HG02571 (cell line): ENCODE results near the gene RPLP2.
A peak's percentile ranks its signal among the peaks of the same experiment; 100 is the strongest.

ENCODE experiments used
- ATAC-seq: cut with Tn5 transposase; IDR thresholded peaks from one replicate; pipeline ENCODE4 v1.9.1; 2021; ENCODE audit warnings: mild to moderate bottlenecking, moderate library complexity; ENCODE audit not compliant: unreplicated experiment

The RPLP2 gene

DNA sequence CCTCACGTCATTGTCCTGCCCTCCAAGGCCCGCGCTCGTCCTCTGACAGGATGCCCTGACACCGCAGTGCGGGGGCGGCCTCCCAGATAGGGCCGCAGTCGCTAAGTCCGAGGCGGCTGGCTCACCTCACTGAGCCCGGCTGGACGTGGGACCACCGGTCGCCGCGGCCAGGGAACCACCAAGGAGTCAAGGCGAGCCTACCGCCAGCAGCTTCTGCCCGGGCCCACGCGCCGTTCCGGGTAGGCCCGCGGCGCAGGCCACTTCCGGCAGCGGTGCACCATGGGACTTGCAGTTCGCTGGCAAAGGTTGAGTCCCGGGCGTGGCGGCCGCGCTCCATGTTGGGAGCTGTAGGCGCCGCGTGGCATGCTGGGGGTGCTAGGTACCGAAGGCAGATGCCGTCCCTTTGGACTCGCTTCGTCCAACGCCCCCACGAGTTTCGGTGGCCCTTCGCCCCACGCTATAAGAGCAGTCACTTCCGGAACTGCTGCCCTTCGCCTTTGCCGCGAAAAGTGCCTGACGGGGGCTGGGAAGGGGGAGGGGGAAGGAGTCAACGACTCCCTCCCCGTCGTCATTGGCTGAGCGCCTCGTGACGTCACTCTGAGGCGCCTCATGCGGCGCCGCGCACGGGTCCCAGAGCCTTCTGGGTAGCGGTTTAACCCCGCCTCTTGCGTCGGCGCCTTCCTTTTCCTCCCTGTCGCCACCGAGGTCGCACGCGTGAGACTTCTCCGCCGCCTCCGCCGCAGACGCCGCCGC, at the start of gene RPLP2:
TSS of gene RPLP2 (plus strand) at position 681 of the 753 bp plus-strand sequence. CDS start 268 bp downstream, outside the sequence.
- peak; percentile 69 for ATAC-seq

DNA sequence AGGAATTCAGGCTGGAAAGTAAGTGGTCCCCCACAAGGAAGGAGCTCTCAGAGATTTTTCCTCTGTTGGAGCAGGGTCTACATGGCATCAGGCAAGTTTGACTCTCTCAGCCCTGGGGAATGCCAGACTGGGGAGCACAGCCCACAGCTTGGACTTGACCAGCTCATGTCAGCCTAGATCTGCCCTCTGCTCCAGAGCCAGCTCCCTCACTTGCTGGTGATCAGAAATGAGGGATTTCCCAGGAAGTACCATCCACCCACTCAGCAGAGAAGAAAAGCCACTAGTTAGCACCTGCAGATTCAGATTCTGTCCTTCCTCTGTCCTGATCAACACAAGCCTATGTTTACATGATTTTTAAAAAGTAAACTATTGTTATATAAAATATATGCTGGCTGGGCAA, 49.5 kb upstream of the RPLP2 start:
- ATAC-seq, result no peak

DNA sequence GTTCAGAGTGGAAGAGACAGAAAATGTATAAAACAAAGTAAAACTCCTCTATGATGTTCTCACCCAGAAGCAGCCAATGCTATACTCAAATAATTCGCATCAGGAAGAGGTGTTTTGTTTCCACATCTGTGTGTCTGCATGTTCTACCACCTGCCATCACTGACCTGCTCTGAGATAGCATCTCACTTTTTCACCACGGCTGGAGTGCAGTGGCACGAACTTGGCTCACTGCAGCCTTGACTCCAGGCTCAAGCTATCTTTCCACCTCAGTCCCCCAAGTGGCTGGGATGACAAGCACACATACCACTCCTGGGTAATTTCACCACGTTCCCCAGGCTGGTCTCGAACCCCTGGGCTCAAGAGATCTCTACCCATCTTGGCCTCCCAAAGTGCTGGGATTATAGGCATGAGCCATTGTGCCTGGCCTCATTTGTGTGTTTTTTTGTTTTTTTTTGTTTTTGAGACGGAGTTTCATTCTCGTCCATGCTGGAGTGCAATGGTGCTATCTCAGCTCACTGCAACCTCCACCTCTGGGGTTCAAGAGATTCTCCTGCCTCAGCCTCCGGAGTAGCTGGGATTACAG, 48.1 kb upstream of the RPLP2 start:
- ATAC-seq, result no peak

DNA sequence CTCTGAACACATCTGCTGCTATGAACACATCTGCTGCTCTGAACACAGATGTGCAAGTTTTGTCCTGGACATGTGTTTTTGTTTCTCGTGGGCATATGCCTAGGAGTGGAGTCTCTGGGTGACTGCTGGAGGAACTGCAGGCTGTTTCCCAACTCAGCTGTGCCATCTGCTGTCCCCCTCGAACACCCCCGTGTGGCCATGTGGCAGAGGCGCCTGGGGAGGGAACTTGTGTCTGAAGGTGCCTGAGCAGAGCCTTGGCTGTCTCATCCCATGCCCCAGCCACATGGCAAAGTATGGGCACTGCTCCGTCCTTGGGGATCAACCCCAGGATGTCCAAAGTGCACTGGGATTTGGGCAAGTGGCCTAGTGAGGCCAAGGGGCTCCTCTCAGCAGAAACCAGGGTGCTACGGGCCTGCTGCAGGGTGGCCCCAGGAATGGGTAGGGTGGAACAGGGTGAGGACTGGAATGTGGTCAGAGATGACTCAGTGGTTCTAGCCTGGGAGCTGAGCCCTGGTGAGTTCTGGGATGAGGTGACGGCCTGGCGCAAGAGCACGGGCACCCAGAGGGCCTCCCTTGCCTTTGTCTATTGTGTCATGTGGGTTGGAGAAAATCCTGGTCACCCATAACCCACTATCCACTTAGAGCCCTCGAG, 47.2 kb upstream of the RPLP2 start:
- ATAC-seq, result no peak

DNA sequence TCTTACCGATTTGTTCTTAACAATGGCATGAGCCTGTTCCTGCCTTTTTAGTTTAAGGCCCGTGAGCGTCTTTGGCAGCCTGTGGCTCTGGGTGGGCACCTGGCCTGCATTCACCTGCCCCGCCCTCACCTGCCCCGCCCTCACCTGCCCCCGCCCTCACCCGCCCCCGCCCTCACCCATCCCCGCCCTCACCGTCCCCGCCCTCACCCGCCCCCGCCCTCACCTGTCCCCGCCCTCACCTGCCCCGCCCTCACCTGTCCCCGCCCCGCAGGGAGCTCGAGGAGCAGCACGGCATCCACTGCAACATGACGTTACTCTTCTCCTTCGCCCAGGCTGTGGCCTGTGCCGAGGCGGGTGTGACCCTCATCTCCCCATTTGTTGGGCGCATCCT, 46.7 kb upstream of the RPLP2 start:
- no peak for ATAC-seq

DNA sequence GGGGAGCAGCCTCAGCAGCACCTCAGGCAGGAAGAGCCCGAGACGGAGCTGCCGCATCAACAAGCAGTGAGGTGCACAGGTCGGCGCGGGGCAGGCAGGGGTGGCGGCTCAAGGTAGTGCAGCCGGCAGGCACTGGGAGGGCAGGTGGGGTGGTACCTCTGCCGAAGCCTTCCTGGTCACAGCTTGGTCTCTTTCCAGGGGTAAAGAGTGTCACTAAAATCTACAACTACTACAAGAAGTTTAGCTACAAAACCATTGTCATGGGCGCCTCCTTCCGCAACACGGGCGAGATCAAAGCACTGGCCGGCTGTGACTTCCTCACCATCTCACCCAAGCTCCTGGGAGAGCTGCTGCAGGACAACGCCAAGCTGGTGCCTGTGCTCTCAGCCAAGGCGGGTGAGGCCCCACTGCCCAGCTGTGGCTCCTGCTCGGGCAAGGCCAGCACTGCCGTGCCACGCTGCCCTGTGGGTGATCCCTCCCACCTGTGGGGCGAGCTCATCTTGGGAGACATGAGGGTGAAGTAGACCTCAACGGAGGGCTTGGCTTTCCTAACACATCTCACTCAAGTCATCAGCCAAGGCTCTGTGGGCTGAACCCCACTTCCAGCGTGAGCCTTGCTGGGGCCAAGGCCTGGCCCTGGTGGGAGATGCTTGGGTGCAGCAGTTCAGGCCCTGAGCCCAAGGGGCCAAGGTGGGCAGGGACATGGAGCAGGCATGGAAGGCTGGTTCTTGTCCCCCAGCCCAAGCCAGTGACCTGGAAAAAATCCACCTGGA, 46.0 kb upstream of the RPLP2 start:
- ATAC-seq, result no peak

DNA sequence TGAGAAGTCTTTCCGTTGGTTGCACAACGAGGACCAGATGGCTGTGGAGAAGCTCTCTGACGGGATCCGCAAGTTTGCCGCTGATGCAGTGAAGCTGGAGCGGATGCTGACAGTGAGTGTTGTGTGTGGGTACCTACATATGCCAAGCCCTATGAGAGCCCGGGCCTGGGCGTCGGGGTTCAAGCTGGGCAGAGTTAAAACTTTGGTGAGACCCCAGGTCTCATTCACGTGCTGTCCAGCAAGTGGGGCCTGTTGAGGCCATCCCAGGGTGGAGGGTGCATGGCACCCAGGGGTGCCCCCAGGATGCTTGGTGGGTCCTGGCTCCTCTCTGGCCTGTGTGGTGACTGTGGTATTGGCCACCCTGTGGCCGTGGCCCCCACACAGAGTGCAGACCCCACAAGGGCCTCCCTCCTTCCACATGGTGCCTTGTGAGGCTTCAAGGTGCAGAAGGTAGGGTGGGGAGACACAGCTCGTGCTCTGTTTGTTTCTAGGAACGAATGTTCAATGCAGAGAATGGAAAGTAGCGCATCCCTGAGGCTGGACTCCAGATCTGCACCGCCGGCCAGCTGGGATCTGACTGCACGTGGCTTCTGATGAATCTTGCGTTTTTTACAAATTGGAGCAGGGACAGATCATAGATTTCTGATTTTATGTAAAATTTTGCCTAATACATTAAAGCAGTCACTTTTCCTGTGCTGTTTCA, 45.3 kb upstream of the RPLP2 start:
- no peak for ATAC-seq

DNA sequence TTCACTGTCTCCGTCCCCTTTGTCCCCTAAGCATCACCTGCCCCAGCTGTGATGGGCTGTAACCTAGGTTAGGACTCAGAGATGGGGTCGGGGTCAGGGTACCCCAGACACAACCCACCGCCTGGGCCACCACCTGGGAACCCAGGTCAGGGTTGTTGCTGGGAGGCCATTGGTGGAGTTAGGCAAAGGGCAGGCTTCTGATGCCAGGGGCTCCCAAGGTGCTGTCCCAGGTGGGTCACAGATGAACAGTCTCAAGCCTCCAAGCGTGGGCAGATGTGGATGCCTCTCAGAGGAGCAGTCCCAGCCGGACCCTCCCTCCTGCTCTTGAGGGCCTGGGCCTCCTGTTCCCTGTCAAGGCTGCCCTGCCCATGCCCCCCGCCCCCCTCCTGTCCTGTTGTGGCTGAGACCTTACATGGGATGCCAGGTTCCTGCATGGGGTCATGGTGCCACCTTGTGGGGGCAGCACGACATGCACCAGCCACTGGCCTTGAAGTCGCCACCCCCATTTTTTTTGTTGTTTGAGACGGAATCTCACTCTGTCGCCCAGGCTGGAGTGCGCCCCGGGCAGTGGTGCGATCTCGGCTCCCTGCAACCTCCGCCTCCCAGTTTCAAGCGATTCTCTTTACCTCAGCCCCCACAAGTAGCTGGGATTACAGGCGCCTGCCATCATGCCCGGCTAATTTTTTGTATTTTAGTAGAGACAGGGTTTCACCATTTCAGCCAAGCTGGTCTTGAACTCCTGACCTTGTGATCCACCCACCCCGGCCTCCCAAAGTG, 44.6 kb upstream of the RPLP2 start:
- ATAC-seq, result no peak

DNA sequence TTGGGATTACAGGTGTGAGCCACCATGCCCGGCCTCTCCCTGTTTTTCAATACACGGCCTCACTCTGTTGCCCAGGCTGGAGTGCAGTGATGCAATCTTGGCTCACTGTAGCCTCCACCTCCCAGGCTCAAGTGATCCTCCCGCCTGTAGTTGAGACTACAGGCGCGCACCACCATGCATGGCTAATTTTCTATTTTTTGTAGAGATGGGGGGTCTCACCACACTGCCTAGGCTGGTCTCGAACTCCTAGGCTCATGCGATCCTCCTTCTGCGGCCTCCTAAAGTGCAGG, 44.0 kb upstream of the RPLP2 start:
- no peak for ATAC-seq

DNA sequence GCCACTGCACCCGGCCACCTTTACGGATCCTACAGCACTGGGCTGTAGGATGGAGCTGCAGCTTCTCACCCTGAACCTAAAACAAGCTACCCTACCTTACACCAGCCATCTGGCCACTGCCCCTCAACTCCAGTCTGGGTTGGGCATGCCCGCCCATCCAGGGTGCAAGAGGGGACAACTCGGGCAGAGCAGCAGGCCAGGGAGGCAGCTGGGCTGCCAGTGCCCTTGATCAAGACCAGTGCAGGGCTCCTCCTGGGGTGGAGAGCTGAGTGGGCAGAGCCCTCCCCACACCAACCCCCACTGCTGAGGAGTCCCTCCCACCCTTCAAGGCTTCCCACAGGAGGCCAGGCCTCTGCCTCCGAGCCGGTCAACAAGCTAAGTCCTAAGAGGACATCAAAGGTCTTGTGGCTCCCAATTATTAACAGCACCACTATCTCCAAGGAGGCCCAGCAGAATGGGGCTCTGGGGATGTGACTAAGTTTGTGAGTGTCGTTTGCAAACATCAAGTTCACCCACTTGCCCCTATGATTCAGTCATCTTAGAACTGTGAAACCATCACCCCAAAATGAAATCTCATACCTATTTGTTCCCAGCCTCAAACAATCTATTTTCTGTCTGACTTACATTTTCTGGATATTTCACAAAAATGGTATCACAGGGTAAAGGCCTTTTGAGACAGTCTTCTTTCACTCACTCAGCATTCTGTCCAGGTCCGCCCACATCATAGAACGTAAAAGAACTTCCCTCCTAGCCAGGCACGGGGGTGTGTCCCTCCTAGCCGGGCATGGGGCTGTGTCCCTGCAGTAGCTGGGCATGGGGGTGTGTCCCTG, 43.4 kb upstream of the RPLP2 start:
- ATAC-seq, result no peak

DNA sequence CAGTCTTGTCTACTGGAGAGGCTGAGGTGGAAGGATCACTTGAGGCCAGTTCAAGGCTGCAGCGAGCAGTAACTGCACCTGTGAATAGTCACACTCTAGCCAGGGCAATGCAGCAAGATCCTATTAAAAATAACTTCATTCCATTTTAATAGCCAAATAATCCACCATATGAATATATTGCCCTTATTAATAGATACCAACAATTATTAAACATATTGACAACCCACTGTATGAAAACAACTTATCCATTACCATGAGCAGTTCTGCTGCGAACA, 42.9 kb upstream of the RPLP2 start:
- ATAC-seq, result no peak

DNA sequence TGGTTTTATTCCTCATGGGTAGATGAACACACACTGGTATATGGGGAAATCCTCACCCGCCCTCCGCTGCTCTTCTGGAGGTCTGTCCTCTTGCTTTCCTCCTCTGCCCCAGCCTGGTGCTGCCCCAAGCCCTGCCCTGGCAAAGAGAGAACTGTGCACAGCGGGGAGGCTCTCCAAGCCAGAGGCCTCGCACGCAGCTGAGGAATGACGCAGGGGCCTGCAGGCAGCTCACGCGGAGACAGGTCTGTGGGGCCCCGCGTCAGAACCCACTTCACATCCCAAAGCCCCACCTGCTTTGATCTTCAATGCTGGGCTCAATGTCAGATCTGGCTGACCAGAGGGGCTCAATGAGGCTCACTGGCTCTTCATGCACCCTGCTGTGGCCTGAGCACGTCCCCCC, 42.5 kb upstream of the RPLP2 start:
- ATAC-seq, result no peak

DNA sequence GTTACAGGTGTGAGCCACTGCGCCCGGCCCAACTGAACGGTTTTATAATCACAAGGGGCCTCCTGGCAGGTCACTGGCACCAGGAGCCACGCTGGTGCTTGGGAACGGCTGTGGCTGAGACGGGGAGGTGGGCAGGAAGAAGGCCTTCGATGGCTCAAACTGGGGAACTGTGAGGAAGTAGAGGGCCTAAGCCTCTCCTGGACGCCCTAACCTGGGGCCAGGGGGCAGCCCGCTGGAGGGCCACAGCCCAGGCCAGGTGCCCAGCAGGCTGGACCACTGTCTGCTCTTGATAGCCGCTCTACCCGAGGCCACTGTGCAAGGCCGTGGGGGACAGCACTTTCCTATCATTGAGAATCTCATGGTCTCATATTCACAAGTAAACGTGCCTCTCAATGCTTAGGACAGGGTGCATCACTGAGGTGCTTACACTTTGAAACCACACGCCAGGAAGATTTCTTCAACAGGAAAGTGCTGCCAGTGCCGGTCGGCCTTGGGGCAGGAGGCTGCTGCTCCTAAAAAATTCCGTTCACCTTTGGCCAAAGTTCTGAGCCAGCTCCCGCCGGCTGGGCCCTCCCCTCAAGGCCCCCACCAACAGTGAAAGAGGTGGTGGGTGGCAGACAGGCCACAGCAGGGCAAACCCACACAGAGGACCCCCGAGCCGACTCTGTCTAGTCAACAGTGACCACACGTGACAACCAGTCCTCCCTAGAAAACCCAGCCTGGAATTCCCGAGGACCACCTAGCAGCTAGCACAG, 39.7 kb upstream of the RPLP2 start:
- ATAC-seq, result no peak

DNA sequence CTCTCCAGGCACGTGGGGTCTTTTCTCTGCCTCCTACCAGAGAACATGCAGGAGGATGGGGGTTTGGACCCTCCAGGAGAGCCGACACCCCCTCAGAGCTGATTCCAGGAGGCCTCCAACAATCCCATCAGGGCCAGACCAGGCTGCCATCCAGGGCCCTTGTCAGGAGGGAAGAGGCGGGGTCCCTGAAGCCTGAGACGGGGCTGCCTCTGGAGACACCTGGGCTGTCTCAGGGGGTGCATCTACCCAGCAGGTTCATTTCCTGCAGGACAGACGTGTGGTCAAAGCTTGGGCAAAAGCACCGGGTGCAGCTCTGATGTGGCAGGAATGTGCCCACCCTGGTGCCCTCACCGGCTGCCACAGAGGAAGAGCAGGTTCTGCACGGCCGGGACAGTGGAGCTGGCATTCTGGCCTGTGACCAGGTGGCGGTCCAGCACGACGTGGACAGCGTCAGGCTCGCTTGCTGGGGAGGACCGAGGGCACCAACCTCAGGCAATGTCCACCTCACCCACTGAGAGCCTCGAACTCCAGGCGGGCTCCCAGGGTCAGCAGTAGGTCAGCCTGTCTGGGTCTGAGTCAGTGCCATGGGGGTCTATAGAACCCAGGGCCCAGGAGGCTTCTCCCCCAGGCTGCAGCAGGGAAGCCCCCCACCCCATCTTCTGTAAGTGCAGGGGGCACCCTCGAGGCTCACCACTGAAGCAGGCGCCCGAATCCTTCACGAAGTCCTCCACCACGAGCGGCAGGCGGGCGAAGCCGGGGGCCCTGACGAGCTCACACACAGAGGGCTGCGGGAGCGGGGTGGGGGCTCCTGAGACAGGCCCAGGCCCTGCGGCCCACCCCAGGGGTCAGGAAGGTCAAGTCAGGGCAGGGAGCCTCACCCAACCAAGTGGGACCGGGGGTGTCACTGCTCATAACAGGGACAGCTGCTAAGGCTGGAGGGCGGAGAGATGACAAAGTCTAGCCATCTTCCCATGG, 38.8 kb upstream of the RPLP2 start:
- ATAC-seq, result no peak

DNA sequence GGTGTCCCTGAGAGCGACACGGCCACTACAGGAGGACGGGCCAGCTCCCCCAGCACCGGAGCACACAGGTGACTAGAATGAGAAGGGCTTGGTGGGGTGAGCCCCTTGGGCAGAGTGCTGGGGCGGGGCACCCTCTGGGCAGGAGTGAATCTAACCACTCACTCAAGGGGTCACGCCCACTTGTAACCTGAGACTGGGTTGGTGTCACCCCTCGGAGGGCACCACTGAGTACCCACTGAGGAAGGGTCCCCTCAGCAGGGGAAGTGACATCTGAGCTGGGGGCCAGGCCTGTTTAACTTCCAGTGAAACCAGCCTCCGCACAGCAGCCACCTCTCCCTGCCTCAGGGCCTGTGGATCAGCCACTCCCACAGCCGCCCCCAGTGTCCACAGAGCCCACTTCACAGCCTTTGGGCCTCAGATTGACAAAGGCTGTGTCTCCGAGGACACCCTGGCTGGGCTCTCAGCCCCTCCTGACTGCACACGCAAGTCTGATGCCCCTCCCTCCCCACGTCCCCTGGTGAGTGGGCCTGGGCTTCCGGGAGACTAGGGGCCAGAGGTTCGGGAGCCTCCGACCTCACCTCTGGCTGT, 38.1 kb upstream of the RPLP2 start:
- ATAC-seq, result no peak

DNA sequence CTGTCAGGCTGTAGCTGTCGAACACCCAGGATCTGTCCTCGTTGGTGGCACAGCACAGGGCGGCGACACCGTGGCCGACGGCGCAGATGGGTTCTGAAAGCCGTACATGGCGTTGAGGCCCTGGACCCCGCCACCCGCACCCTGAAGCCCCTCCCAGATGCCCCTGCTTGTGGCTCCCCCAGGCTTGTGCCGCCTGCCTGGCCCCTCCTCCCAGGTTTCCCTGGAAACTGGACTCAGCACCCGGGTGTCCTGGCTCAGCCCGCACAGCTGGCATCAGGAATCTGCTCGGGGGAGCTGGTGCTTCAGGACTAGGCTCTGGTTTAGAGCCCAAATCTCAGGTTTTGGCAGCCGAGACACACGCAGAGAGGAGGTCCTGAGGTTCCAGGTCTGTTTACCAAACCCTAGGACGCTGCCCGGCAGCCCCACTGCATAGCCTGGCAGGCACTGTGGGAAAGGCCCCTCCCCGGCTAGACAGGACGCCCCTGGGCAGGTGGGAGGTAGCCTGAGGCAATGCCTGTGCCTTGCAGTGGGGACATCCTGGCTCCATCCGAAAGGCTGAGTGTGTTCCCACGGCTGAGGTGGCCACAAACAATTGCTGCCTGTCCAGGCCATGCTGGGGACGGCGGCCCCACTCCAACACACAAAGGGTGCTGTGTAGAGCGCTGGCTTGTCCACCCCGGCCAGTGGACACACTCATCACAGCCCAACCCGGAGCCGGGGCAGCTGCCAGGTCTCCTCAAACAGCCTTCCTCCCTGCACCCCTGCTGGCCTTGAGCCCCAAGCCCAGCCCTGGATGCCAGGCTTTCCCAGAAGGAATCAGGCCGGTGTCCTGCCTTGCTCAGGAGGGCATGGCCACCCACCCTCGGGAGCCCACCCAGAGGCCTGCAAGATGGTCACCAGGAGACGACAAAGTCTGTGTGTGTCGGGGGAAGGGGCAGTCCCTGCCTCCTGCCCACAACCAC, 37.1 kb upstream of the RPLP2 start:
- ATAC-seq, result no peak
